ENCODE data around the gene RBMS1.
A peak's percentile ranks its signal among the peaks of the same experiment; 100 is the strongest.

Gene RBMS1

GRCh38 chr2:160269803-160270570 is 223.6 kb downstream of the RBMS1 start:
- DNase-seq, result peak; percentile 71

- DNase-seq, result no peak
Measured at GRCh38 chr2:160269365-160269764, 224.2 kb downstream of the RBMS1 start.

- no peak for DNase-seq
Measured at GRCh38 chr2:160268151-160268781, 225.3 kb downstream of the RBMS1 start.

- DNase-seq, result no peak
Measured at GRCh38 chr2:160267692-160268091, 225.9 kb downstream of the RBMS1 start.

GRCh38 chr2:160267022-160267421 is 226.6 kb downstream of the RBMS1 start:
- DNase-seq, result no peak

GRCh38 chr2:160266037-160266551 is 227.5 kb downstream of the RBMS1 start:
- no peak for DNase-seq

- DNase-seq, result no peak
Measured at GRCh38 chr2:160264308-160264707, 229.3 kb downstream of the RBMS1 start.

GRCh38 chr2:160261732-160262131 is 231.9 kb downstream of the RBMS1 start:
- DNase-seq, result no peak

- no peak for DNase-seq
Measured at GRCh38 chr2:160258492-160258805, 235.2 kb downstream of the RBMS1 start.

- DNase-seq, result no peak
Measured at GRCh38 chr2:160257743-160258491, 235.7 kb downstream of the RBMS1 start.

GRCh38 chr2:160257041-160257742 is 236.4 kb downstream of the RBMS1 start:
- no peak for DNase-seq

GRCh38 chr2:160256507-160256906 is 237.1 kb downstream of the RBMS1 start:
- DNase-seq, result no peak

GRCh38 chr2:160255408-160255807 is 238.2 kb downstream of the RBMS1 start:
- DNase-seq, result no peak

GRCh38 chr2:160254189-160254762 is 239.3 kb downstream of the RBMS1 start:
- DNase-seq, result no peak

GRCh38 chr2:160253440-160254188 is 240.0 kb downstream of the RBMS1 start:
- no peak for DNase-seq

GRCh38 chr2:160252900-160253299 is 240.7 kb downstream of the RBMS1 start:
- no peak for DNase-seq

- no peak for DNase-seq
Measured at GRCh38 chr2:160252278-160252887, 241.2 kb downstream of the RBMS1 start.

- no peak for DNase-seq
Measured at GRCh38 chr2:160251569-160251968, 242.0 kb downstream of the RBMS1 start.

GRCh38 chr2:160249876-160250275 is 243.7 kb downstream of the RBMS1 start:
- DNase-seq, result no peak

GRCh38 chr2:160247296-160248035 is 246.1 kb downstream of the RBMS1 start:
- no peak for DNase-seq

GRCh38 chr2:160246356-160246755 is 247.3 kb downstream of the RBMS1 start:
- no peak for DNase-seq
